HL-60 (cell line): ENCODE data around the gene KSR2.

Source experiments
- GABPA ChIP-seq: IDR thresholded peaks from 2 replicates; pipeline ENCODE4 v1.6.1; 2012; ENCODE audit warnings: low read depth
- POLR2AphosphoS5 ChIP-seq: IDR thresholded peaks from 2 replicates; pipeline ENCODE4 v1.6.1; 2012; ENCODE audit warnings: low read depth
- TF ChIP-seq, protein P1 (sequence below): IDR thresholded peaks from one replicate; pipeline ENCODE4 v1.5.1; 2011; ENCODE audit warnings: low read length, control low read depth, inconsistent platforms; ENCODE audit not compliant: insufficient read depth
- TF ChIP-seq, protein P2 (sequence below): IDR thresholded peaks from 2 replicates; pipeline ENCODE4 v1.6.1; 2012; ENCODE audit warnings: low read depth; ENCODE audit not compliant: insufficient replicate concordance

DNA sequence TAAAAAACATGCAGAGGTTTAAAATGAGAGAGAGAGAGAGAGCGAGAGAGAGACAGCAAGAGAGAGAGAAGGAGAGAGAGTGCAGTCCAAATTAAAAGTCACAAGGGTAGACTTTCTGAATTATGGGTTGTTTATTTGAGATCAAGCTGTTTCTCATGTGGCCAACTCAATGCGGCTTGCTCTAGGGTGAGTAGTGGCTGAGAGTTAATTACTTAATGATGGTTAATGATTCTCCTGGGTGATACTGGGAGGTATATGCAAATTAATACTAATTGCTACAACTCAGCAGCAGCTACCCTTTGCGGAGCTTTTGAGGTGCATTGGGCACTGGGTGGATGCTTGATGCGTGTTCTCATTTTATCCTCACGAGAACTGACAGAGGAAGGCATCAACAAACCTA is 485.3 kb downstream of the KSR2 start:
- TF ChIP-seq, protein P1, sequence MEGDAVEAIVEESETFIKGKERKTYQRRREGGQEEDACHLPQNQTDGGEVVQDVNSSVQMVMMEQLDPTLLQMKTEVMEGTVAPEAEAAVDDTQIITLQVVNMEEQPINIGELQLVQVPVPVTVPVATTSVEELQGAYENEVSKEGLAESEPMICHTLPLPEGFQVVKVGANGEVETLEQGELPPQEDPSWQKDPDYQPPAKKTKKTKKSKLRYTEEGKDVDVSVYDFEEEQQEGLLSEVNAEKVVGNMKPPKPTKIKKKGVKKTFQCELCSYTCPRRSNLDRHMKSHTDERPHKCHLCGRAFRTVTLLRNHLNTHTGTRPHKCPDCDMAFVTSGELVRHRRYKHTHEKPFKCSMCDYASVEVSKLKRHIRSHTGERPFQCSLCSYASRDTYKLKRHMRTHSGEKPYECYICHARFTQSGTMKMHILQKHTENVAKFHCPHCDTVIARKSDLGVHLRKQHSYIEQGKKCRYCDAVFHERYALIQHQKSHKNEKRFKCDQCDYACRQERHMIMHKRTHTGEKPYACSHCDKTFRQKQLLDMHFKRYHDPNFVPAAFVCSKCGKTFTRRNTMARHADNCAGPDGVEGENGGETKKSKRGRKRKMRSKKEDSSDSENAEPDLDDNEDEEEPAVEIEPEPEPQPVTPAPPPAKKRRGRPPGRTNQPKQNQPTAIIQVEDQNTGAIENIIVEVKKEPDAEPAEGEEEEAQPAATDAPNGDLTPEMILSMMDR, result no peak
- TF ChIP-seq POLR2AphosphoS5, result no peak
- TF ChIP-seq GABPA, result no peak
- TF ChIP-seq, protein P2, sequence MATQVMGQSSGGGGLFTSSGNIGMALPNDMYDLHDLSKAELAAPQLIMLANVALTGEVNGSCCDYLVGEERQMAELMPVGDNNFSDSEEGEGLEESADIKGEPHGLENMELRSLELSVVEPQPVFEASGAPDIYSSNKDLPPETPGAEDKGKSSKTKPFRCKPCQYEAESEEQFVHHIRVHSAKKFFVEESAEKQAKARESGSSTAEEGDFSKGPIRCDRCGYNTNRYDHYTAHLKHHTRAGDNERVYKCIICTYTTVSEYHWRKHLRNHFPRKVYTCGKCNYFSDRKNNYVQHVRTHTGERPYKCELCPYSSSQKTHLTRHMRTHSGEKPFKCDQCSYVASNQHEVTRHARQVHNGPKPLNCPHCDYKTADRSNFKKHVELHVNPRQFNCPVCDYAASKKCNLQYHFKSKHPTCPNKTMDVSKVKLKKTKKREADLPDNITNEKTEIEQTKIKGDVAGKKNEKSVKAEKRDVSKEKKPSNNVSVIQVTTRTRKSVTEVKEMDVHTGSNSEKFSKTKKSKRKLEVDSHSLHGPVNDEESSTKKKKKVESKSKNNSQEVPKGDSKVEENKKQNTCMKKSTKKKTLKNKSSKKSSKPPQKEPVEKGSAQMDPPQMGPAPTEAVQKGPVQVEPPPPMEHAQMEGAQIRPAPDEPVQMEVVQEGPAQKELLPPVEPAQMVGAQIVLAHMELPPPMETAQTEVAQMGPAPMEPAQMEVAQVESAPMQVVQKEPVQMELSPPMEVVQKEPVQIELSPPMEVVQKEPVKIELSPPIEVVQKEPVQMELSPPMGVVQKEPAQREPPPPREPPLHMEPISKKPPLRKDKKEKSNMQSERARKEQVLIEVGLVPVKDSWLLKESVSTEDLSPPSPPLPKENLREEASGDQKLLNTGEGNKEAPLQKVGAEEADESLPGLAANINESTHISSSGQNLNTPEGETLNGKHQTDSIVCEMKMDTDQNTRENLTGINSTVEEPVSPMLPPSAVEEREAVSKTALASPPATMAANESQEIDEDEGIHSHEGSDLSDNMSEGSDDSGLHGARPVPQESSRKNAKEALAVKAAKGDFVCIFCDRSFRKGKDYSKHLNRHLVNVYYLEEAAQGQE, result no peak
